ENCODE results near the gene FBXO48. TPM values are rescaled to one million over a fixed set of nuclear protein-coding genes. Genes with fewer than 3 reads are reported as not detected.

FBXO48 gene
- total and polyA plus RNA-seq, 2 of the 8 experiments (the other 6 are each of a cell fraction or from before 2014, with no cell fraction given) = 1.1 to 1.5 TPM

DNA sequence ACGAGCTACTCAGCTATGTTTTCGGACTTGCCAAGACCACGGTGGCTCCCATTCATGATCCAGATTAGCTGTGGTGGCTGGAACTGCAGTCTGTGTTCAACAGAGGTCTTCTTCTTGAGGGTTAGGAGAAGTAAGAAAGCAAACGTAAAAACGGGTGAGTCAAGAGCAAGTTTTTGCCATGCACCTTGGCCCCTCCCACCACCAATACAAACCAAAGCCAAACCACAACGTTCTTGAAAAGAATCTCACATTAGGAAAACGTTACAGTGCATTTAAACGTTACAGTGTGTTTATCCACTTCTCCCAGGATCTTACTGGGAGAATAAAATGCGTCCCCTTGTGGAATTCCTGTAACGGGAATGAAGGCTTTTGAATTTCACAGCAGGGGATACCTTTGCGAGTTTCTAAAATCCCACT is 725 bp downstream of the FBXO48 start:
- Histone ChIP-seq H3K56ac (replicated peaks; ENCODE audit: insufficient read length, low read depth, low read length) (no peak overlapping the region), H3K23ac (ENCODE audit: insufficient read length) (no peak overlapping the region), H3K4me3 (ENCODE audit: extremely low read depth in 1 of 4, insufficient read depth in 2 of 4, low read depth in 3 of 4, low read length in 4 of 4) (peak overlapping the region; percentile 84 to 95 (median 94)), H3K4me2 (ENCODE audit: insufficient read depth in 1 of 2, low read depth in 2 of 2, low read length in 2 of 2) (peak overlapping the region; percentile 80), H2AK5ac (ENCODE audit: low read depth, low read length) (no peak overlapping the region), H2AFZ (ENCODE audit: low read length) (peak overlapping the region; percentile 97; the same call in 1 of the 2 replicates), H2BK20ac (ENCODE audit: low read length) (no peak overlapping the region), H4K20me1 (replicated peaks in 1 of 2; ENCODE audit: control insufficient read depth in 1 of 2, insufficient read depth in 2 of 2, low read length in 2 of 2) (no peaks in the 10 kb centered on the region), H3K27ac (ENCODE audit: low read depth, low read length) (no peak overlapping the region), H2BK15ac (ENCODE audit: low read length) (no peak overlapping the region), H3K4ac (replicated peaks; ENCODE audit: insufficient read length, low read depth, low read length) (no peak overlapping the region), H4K91ac (replicated peaks; ENCODE audit: insufficient read length, low read length) (no peak overlapping the region), H3K9me3 (ENCODE audit: insufficient read depth in 2 of 2, low read depth in 1 of 2, low read length in 1 of 2) (no peaks in the 10 kb centered on the region), H3K18ac (ENCODE audit: extremely low read depth, low read length) (no peak overlapping the region), H4K8ac (ENCODE audit: extremely low read depth, insufficient read depth, low read length) (no peak overlapping the region), H3K79me1 (ENCODE audit: low read depth, low read length) (no peaks in the 10 kb centered on the region), H3K14ac (ENCODE audit: insufficient read length) (no peak overlapping the region), H3K27me3 (replicated peaks in 1 of 4; ENCODE audit: control insufficient read depth in 3 of 4, extremely low read depth in 1 of 4, insufficient read depth in 3 of 4, low read length in 3 of 4) (no peaks in the 10 kb centered on the region), H3K4me1 (replicated peaks in 1 of 4; ENCODE audit: control insufficient read depth in 3 of 4, insufficient read depth in 4 of 4, low read length in 3 of 4) (no peaks in the 10 kb centered on the region; a peak in 1 of 7 replicates), H4K5ac (ENCODE audit: insufficient read length, low read depth, low read length) (no peak overlapping the region), H3K9ac (replicated peaks in 1 of 4; ENCODE audit: extremely low read depth in 1 of 4, low read depth in 3 of 4, low read length in 3 of 4) (no peak overlapping the region), H2BK120ac (replicated peaks; ENCODE audit: low read depth, low read length) (no peak overlapping the region), H2BK5ac (ENCODE audit: low read depth, low read length) (no peak overlapping the region), H3K36me3 (ENCODE audit: control insufficient read depth in 2 of 4, insufficient read depth in 4 of 4, low read length in 3 of 4) (no peaks in the 10 kb centered on the region), H2BK12ac (ENCODE audit: low read depth, low read length) (no peak overlapping the region), H3K23me2 (ENCODE audit: low read depth, low read length) (peaks cover 2% of the 10 kb centered on the region; the same call in 1 of the 2 replicates), H3K79me2 (ENCODE audit: control insufficient read depth in 1 of 2, insufficient read depth in 2 of 2, low read length in 2 of 2) (peaks cover 0 to 8% of the 10 kb centered on the region in 2 experiments; a peak in 1 of 4 replicates)
- ChIA-PET CTCF (ENCODE audit: partially characterized antibody) (interaction anchor here (0.6 to 5.8 kb wide), 19 partner anchors 8 to 595 kb away, joined by 3 to 46 read pairs (median 4); no protein-coding TSS in a partner anchor), POLR2A (ENCODE audit: partially characterized antibody) (interaction anchor here (0.9 to 2.1 kb wide), 4 partner anchors 177 to 441 kb away, joined by 3 to 8 read pairs (median 4); partner anchors contain the start of genes PNO1 and PROKR1)
- DNase-seq (ENCODE audit: low read depth in 1 of 2, low spot score in 2 of 2) (no peak), FAIRE-seq (no peak)
- 29% methylated on average over 11 of the region's 11 CpGs; no CpG with 5 or more reads in 1 of the 2 experiments for WGBS, 2 experiments (ENCODE audit: extremely low coverage in 1 of 2, insufficient coverage in 1 of 2, insufficient read length in 1 of 2, insufficient replicate concordance in 2 of 2, low coverage in 1 of 2, low lambda C conversion rate in 2 of 2, missing lambda C conversion rate in 1 of 2)
- TF ChIP-seq SIRT6 (IDR thresholded peaks at IDR 0.05; ENCODE audit: low read length) = no peak
- TF ChIP-seq JUN (IDR thresholded peaks at IDR 0.05; ENCODE audit: low read depth, low read length) = no peak
- no peak for TF ChIP-seq EGR1 (IDR thresholded peaks at IDR 0.05; ENCODE audit: borderline replicate concordance, low read depth, low read length)
- no peak for TF ChIP-seq TAF7 (optimal IDR thresholded peaks at IDR 0.05; ENCODE audit: borderline replicate concordance, low read depth, low read length)
- no peak for TF ChIP-seq CHD1 (IDR thresholded peaks at IDR 0.05; ENCODE audit: low read depth, low read length)
- TF ChIP-seq CREB1 (IDR thresholded peaks at IDR 0.05) = no peak
- TF ChIP-seq MAFK (IDR thresholded peaks at IDR 0.05; ENCODE audit: low read depth, low read length) = no peak
- TF ChIP-seq SRF (IDR thresholded peaks at IDR 0.05; ENCODE audit: low read depth, low read length) = no peak
- no peak for TF ChIP-seq SP4 (IDR thresholded peaks at IDR 0.05; ENCODE audit: low read length)
- TF ChIP-seq RBBP5 (IDR thresholded peaks at IDR 0.05; ENCODE audit: borderline replicate concordance, low read depth, low read length) = no peak
- no peak for TF ChIP-seq SIX5 (IDR thresholded peaks at IDR 0.05; ENCODE audit: low read depth, low read length)
- TF ChIP-seq USF2 (IDR thresholded peaks at IDR 0.05; ENCODE audit: low read length) = no peak
- TF ChIP-seq HDAC6 (IDR thresholded peaks at IDR 0.05; ENCODE audit: low read depth, low read length) = no peak
